ENCODE measurements around the gene APH1B.

APH1B gene

GRCh38 chr15:63254991-63255390 is 22.4 kb upstream of the APH1B start:
- DNase-seq, result no peak

- DNase-seq, result no peak
These were observed 21.9 kb upstream of the APH1B start for GRCh38 chr15:63255489-63255990.

GRCh38 chr15:63256433-63257274 is 20.8 kb upstream of the APH1B start:
- no peak for DNase-seq

- no peak for DNase-seq
These were observed 18.7 kb upstream of the APH1B start for GRCh38 chr15:63258658-63259057.

GRCh38 chr15:63260791-63261190 is 16.6 kb upstream of the APH1B start:
- DNase-seq, result no peak

- DNase-seq, result no peak
These were observed 16.1 kb upstream of the APH1B start for GRCh38 chr15:63261311-63261710.

- no peak for DNase-seq
These were observed 13.9 kb upstream of the APH1B start for GRCh38 chr15:63263519-63263918.

GRCh38 chr15:63264688-63265293 is 12.6 kb upstream of the APH1B start:
- DNase-seq, result no peak

GRCh38 chr15:63274427-63274826 is 3.0 kb upstream of the APH1B start:
- DNase-seq, result no peak

GRCh38 chr15:63276342-63277037 is 915 bp upstream of the APH1B start:
- no peak for DNase-seq

- no peak for DNase-seq
These were observed 570 bp downstream of the APH1B start for GRCh38 chr15:63277893-63278456.

GRCh38 chr15:63283126-63283525 is 5.7 kb downstream of the APH1B start:
- no peak for DNase-seq

GRCh38 chr15:63284335-63284734 is 6.9 kb downstream of the APH1B start:
- DNase-seq, result no peak

- DNase-seq, result no peak
These were observed 9.7 kb downstream of the APH1B start for GRCh38 chr15:63287109-63287508.

GRCh38 chr15:63288342-63288741 is 10.9 kb downstream of the APH1B start:
- no peak for DNase-seq

GRCh38 chr15:63288778-63289378 is 11.5 kb downstream of the APH1B start:
- peak in 1 of 2 experiments; percentile 19 for DNase-seq

- DNase-seq, result no peak
These were observed 14.1 kb downstream of the APH1B start for GRCh38 chr15:63291507-63291906.

GRCh38 chr15:63292241-63292640 is 14.8 kb downstream of the APH1B start:
- no peak for DNase-seq

GRCh38 chr15:63292771-63293170 is 15.4 kb downstream of the APH1B start:
- no peak for DNase-seq

GRCh38 chr15:63294359-63294758 is 17.0 kb downstream of the APH1B start:
- no peak for DNase-seq

- DNase-seq, result no peak
These were observed 17.9 kb downstream of the APH1B start for GRCh38 chr15:63295341-63295740.

- no peak for DNase-seq
These were observed 18.8 kb downstream of the APH1B start for GRCh38 chr15:63296195-63296594.
